ENCODE measurements around the gene UBE2E3.
"Not testable (repeated sequence)": the region's sequence is repeated elsewhere in the genome, so short reads cannot be mapped to it uniquely, and the experiment has no call there.

Gene UBE2E3

DNA sequence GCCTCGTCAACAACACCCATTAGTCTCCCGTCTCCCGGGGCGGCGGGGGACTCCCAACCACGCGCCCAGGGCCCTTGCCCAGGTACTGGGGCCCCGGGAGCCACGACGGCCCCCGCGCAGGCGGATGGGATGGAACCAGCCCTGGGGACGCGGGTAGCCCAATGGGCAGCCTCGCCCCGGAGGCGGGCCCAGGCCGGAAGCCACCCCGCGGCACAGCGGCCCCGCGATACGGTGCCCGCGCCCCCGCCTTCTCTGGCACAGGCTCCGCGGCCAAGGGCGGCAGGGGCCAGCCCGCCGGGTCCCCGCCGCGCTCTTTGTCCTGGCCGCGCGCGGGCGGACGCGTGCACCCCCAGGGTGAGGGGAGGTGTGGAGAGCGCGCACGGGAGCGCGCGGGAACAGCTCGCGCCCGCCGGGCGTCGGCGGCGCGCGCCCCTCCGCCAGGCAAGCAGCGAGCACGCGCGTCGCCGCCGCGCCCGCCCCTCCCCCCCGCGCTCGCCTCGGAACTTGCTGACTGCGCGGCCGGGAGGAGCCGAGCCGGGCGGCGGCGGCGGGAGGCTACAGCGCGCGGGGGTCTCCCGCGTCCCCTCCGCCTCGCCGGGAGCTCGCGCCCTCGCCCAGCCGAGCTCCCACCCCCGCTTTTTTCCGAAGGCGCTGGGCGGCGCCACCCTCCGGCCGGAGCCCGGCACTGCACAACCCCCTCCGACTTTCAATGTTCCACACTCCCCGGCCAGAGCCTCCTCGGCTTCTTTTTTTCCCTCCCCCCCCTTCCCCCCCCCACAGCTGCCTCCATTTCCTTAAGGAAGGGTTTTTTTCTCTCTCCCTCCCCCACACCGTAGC lies at the start of gene UBE2E3:
Gene UBE2E3 (plus strand): TSS at position 500 of the 837 bp plus-strand sequence. CDS start 1,438 bp downstream, outside the sequence.
- DNase-seq = peak; percentile 84

DNA sequence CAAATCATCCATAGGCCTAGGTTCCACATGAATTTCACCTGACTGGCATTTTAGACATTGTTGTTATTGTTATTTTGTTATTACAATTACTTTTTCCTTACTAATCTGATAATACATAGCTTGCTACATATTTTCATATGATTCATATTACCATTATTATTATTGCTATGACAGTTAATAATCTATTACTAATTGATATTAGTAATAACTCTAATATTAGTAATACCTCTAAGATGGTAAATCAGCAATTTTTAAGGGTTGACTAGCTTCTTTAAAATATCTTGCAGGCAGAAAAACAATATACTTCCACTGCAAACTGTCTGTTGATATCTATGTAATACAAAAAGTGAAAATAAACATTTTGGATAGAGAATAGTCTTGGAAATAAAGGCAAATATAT lies 48.6 kb upstream of the UBE2E3 start:
- DNase-seq = no peak

DNA sequence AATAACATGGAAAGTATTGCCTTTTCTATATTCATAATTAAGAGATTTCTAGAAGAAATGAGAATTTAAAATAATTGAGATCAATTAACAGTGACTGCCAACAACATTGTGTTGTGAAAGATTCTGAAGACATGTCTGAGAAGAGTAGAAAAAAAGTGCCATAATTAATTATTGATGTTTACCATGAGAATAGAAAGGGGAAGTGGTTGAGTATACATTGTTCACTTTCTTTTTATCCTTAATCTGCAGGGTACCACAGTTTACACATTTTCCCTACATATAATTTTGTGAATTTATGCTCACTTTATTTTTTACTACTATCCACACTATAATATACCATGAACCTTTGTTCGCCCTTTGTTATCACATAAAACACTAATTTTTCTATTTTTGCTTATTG lies 47.1 kb upstream of the UBE2E3 start:
- no peak for DNase-seq

DNA sequence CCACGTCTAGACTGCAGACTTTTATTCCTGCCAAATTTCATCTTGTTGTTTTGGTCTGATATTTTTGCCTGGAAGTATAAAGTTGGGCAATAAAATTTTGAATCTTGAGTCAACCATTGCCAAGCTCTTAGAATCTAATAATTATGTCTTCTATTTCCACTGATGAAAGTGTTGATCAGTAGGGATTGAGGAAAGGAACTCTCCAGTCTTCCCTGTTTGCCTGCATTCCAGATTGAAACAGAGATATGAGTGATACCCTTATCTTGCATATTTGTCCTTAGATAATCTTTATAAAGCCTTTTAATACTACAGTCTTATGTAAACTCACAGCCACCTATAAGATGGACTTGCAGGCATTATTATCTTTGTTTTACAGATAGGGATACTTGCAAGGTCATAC lies 45.5 kb upstream of the UBE2E3 start:
- no peak for DNase-seq

DNA sequence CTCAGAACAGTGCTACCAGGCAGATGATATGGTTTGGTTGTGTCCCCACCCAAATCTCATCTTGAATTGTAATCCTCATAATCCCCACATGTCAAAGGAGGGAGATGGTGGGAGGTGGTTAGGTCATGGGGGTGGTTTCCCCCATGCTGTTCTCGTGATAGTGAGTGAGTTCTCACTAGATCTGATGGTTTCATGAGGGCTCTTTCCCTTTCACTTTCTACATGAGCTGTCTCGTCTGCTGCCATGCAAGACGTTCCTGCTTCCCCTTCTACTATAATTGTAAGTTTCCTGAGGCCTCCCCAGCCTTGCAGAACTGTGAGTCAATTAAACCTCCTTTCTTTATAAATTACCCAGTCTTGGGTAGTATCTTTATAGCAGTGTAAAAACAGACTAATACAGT lies 42.9 kb upstream of the UBE2E3 start:
- not testable (repeated sequence) for DNase-seq

DNA sequence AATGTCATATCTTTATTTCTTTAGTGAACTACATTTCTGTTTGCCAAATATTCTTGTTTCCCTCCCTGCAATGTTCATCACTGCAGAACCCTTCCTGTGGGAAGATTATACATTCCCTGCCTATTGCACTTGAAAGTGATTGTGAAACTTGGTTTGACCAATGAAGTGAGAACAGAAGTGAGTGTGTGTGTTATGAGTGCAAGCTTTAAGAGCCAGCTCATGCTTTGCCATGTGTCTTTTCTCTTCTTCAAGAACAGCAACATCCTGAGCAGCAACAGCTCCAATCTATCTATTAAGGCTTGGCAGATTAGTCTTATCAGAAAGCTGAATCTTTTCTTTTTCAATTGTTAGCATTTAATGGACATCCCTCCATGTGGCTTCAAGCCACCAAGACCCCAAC lies 42.0 kb upstream of the UBE2E3 start:
- no peak for DNase-seq

DNA sequence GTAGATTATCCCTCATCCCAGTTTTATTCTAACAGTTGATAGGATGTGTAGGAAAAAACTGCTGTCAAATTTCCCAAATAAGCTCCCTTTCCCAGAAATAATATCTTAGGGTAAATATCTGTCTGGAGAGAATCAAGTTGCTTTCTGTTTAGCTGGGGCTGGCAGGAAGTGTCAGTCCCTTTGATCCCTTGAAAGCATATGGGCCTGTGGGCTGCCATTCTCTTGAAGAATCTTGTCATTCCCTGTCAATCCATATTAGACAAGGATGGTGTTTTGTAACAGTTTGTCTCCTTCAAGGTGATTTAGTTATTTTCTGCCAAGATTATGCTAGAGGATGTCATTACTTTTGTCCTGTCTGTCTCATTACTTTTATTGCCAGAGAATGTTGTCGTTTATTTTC lies 37.1 kb upstream of the UBE2E3 start:
- DNase-seq = no peak

DNA sequence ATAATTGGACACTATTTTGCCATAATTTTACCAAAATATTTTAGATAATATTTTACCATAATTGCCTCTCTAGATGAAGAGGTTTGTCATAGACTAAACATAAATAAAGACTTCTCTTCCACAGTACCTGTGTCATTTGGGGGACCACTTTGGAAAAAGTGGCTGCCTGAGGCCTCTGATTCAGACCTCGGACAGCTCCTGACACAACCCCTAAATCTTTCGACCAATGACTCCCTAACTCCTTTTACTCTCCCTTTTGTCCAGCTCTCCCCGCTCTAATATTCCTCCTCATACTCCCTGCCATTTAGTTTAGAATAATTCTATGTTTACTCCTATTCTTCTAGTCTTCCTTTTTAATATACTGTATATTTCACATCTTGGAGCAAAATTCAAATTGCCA lies 36.0 kb upstream of the UBE2E3 start:
- DNase-seq = no peak

DNA sequence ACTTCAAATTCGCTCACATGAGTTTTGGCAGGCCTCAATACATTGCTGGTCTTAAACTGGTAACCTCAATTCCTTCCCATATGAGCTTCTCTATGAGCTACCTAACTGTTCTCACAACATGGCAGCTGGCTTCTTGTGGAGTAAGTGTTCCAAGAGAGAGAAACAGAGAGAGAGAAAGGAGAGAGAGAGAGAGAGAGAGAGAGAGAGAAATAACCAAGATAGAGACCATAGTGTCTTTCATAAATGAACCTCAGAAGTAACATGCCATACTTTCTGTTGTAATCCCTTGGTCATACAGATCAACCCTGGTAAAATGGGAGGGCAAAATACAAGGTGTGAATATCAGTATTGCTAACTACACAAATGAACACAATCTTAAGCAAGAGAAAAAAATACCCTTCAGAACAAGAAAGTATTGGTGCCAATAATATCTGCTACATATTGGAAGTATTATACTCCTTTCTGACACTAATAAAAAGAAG lies 33.2 kb upstream of the UBE2E3 start:
- DNase-seq = no peak

DNA sequence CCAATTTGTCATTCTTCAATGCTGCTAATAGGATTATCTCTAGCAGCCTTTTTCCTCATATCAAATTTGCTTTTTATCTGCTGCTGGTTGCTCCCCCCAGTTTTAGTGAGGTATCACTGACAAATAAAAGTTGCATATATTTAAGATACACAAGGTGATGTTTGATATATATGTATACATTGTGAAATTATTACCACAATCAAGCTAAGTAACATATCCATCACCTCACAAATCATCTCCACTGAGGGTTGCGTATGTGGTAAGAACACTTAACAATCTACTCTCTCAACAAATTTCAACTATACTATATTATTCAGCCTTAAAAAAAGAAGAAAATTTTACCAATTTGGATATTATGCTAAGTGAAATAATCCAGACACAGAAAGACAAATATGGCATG lies 30.5 kb upstream of the UBE2E3 start:
- DNase-seq = no peak

DNA sequence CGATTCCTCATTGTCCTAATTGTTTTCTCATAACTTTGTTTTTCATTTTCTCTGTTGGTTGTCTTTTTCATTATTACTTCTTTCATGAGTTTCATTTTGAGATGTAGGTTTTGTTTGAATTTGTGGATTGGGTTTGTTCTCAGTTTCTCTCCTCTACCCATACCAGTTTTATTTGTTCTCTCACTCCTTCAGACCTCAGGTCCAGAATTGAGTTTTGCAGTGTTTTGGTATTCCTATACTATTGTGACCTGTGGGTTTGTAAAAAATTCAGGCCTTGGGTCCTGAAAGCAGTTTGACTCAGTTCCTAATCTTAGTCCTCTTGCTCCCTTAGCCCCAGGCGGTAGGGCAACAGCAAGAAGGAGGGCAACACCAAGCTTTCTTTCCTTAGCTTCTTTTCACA lies 28.3 kb upstream of the UBE2E3 start:
- DNase-seq = no peak

DNA sequence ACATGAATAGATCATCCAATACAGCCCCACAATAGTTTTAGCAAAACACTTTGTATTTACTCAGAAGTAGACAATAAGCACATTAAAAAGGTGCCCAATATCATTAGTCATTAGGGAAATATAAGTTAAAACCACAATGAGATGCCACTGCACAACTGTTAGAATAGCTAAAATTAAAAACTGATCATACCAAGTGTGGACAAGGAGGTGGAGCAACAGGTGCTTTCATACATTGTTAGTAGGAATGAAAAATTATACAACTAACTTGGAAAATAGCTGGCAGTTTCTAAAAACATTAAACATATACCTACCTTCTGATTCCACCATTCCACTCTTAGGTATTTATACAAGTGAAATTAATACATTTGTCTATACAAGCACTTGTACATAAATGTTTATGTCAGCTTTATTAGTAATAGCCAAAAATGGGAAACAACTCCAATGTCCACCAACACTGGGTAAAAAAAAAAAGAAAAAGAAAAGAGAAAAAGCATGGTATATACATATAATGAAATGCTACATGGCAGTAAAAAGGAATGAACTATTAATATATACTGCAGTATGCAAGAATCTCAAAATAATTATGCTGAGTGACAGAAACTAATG lies 27.6 kb upstream of the UBE2E3 start:
- no peak for DNase-seq

DNA sequence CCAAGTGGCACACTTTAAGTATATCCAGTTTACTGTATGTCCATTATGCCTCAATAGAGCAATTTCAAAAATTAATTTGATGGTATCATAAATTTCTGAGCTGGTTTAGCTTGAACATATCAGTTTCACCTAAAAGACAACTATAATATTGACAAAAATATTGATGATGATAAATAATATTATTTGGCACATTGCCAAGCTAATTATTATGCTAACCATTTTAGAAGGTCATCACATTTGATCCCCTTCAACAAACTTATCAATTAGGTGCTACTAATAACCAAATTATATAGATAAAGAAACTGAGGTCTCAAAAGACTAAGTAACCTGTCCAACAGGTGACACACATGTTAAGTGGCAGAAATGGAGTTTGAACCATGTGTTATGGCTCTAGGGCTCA lies 26.9 kb upstream of the UBE2E3 start:
- DNase-seq = no peak

DNA sequence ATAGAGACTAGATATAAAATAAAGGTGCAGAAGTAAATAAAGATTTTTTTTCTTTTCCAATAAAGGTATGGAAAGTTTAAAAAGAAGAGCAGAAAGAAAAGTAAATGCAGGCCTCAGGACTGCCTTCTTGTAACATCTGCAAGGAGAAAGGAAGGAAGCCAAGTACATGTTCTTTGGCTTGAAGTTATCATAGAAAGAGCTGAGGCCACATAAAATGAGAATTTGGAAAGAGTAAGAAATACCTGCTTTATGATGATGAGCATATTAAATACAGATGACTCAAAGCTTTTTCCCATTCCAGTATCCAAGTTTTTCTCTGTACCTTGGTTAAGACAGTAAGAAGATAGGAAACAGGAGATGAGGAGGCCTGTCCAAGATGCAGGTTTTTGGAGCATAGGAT lies 25.3 kb upstream of the UBE2E3 start:
- no peak for DNase-seq

DNA sequence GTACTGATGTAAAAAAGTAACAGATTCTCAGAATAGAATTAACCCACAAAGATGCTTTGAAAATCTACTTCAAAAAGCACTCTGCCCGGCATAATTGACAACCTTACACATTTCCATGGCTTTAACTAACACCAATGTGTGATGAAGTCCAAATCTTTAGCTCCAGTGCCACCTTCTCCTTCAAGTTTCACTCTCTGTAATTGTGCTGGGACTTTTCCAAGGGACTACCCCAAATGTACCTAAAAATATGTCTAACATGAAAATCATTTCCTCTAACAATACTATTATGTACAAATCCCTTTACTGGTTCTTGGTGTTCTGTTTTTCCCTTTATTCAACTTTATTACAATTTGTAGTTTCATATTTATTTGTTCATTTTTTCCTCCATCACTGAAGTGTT lies 20.6 kb upstream of the UBE2E3 start:
- no peak for DNase-seq

DNA sequence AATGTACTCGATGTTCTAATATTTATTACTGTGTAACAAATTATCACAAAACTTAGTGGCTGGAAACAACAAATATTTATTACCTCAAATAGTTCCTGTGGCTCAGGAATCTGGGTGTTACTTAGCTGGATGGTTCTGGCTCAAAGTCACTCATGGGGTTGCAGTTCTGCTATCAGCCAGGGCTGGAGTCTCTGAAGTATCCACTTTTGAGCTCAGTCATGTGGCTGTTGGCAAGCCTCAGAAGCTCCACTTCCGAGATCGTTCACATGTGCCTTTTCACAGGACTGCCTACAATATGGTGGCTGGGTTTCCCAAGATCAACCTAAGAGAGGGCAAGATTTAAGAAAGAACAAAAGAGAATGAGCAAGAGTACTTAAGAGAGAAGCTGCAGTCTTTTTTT lies 19.4 kb upstream of the UBE2E3 start:
- no peak for DNase-seq

DNA sequence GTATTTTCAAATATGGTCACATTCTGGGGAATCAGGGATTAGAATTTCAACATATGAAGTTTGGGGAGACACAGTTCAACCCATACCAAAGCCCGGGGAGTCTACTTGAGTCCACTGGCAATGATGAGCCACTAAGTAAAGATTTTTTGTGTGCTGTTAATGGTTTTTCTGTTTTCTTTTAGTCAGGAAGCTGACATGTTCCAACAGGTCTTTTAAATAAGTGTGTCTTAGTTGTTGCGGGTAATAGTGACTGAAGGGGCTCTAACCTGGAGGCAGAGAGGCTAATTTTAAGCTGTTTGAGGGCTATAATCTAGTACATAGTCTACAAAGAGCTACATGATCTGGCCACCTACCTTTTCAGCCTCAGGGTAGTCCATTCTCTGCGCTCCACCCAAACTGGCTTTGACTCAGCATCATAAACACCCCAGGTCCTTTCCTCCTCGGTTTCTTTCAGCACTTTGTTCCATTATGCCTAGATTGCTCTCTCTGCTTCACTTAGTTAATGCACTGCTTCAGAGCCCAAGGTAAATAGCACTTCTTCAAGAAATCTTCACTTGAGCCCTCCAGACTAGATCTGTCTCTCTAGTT lies 17.6 kb upstream of the UBE2E3 start:
- no peak for DNase-seq

DNA sequence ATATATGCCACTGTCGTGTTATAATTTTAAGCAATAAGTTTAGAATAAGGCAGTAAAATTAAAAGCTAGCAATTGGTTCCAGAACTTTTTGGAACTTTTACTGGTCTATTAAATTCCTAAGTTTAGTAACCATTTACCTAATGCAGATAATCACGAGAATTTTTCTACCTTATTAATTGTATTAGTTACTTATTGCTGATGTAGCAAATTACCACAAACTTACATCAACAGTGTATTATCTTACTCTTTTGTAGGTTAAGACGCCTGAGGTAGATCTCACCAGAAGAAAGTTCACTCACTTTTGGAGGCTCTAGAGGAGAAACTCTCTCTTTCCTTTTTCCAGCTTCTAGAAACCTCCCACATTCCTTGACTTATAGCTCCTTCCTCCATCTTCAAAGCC lies 14.0 kb upstream of the UBE2E3 start:
- DNase-seq = no peak

DNA sequence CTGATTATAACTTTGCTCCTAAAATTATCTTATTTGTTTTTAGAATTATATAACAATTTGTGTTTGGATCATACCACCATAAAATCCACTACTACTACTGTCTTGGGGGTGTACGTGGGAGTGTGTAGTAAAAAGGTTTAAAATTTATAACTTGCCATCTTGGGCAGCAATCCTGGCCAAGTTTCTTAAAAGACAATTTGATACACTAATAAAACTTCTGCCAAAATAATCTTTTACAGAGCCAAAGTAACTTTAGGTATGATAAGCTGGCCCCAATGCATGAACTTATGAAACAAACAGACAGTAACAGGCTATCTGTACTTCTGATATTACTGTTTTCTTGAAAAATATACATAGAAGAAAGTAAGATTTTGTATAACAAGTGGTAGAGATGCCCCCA lies 11.3 kb upstream of the UBE2E3 start:
- no peak for DNase-seq

DNA sequence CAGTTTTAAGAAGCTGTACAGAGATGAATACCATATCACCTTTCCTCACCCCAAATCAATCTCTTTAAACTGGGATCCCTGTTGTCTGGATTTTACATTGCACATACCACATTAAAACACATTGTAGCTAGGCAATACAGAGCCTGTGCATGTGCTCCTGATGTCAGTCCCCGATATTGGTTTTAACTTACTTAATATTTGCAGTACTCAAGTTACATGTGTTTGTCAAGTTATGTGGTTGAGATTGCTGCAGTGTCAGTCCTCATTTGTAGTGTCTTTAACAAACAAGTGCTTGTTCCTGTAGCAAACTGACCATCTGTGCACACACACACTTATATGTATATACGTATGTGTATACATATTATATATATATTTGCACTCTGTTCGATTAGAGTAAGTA lies 10.4 kb upstream of the UBE2E3 start:
- DNase-seq = no peak

DNA sequence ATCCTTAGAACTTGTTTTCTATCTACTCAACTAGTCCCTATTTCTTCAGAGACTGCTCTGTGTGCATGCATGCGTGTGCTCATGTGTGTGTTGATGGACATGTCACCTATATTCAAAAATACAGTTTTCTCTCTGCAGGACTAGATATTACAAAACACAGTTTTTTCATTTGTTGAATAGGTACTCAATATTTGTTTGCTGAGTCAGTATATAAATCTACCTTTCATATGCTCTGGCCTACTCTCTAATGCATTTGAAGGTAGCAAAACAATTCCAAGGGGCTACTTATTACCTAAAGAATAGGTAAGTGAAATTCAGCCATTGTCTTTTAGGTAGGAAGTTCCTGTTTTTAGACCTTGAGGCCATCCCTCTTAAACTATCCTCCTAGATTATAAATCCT lies 8.6 kb upstream of the UBE2E3 start:
- no peak for DNase-seq

DNA sequence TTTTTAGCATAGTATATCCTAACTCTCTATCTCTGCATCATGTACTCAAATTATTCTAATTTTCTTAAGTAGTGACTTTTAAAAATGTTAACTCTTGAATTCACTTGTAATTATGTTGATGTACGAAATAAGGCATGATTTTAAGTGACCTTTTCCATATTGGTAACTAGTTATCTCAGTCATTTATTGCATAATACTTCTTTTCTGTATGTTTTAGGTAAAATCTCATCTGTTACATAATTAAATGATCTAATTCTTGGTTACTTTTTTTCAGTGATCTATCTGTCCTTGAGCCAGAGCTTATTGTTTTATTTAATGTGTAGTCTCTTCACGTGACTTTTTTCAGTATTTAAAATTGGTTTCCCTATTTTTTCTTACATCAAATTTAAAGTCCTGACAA lies 4.8 kb upstream of the UBE2E3 start:
- no peak for DNase-seq

DNA sequence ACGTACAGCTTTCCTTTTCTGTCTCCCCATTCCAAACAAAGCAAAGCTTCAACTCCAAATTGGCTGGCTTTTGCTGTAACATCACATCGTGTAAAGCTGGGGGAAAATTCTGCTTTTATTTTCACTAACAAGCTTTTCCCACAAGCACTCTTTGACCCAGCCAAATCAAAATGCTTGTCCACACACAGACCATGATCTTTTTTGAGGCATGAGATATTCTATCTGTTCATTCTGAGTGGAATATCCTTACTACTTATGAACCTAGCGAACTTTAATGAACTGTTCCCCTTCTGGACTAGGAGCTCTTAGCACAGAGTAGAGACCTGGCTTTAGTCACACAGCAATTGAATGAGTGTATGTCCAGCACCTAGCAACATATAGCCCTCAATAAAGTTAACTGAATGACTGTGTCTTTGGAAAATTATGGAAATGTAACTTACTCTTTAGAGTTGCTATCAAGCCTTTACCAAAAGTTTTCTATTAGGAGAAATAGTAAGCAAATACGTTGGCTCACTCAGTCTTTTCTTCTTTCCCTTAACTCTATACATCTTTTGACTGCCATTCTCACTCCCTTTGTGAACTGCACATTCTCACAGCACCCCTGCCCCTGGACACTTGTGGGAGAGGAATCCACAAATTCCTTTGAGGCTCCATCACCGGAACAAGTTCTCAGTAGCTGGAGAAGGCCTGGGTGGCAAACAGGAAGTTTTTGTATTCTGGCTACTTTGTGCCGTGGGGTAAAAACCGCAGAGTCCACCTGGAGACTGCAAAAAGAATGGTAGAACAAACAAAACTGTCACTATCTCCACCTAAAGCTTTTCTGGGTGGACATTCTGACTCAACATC lies 1.3 kb upstream of the UBE2E3 start:
- DNase-seq = peak; percentile 11
